Caco-2 (cell line): ENCODE data around the gene ANKLE2. TPM values are rescaled to one million over a fixed set of nuclear protein-coding genes. Genes with fewer than 3 reads are reported as not detected.

Source experiments
- BruUV-seq: library from RNA; stranded (reverse); fragments of 400-500 nt; replicated peaks from 2 replicates; lab custom pipeline; 2021; lab: Mats Ljungman, UMichigan
- CTCF ChIA-PET: fragments of 300-600 bp; sonication (Branson Sonifier 250); formaldehyde crosslinking; loops from one replicate; lab custom pipeline; 2022; ENCODE audit warnings: antibody characterized with exemption; lab: Charles Lee
- POLR2A ChIA-PET: fragments of 300-600 bp; sonication (Branson Sonifier 250); formaldehyde crosslinking; loops from one replicate; lab custom pipeline; 2022; ENCODE audit warnings: antibody characterized with exemption; lab: Charles Lee
- DNase-seq, 2 experiments: peaks; one replicate each; pipeline versions ENCODE4 v3.0.0 to v3.0.0-alpha.2; 2020 to 2022
- H3K27me3 ChIP-seq: replicated peaks from 2 replicates; pipeline ENCODE4 v1.6.0; 2011; ENCODE audit warnings: low read length; ENCODE audit not compliant: control insufficient read depth, insufficient read depth
- H3K36me3 ChIP-seq: 2 replicates; pipeline ENCODE4 v1.5.1; 2011; ENCODE audit warnings: low read length; ENCODE audit not compliant: control insufficient read depth, insufficient read depth
- H3K4me1 ChIP-seq: fragments of 250-450 bp; sonication (Bioruptor Pico); 2 replicates; pipeline ENCODE4 v1.5.1; 2020; ENCODE audit warnings: mild to moderate bottlenecking
- H3K4me3 ChIP-seq: 2 replicates; pipeline ENCODE4 v1.5.1; 2011; ENCODE audit warnings: low read depth, mild to moderate bottlenecking, control low read depth, low read length
- H3K9me3 ChIP-seq: fragments of 250-450 bp; sonication (Bioruptor Pico); 2 replicates; pipeline ENCODE4 v1.5.1; 2020; ENCODE audit warnings: mild to moderate bottlenecking, moderate library complexity
- H3K27ac Mint-ChIP-seq: one replicate; pipeline ENCODE4 v1.8.0; 2022; ENCODE audit warnings: mixed read lengths; ENCODE audit not compliant: unreplicated experiment
- H3K27me3 Mint-ChIP-seq: one replicate; pipeline ENCODE4 v1.8.0; 2022; ENCODE audit warnings: mixed read lengths; ENCODE audit not compliant: insufficient read depth, unreplicated experiment
- H3K36me3 Mint-ChIP-seq: one replicate; pipeline ENCODE4 v1.8.0; 2022; ENCODE audit warnings: mild to moderate bottlenecking, mixed read lengths; ENCODE audit not compliant: insufficient read depth, unreplicated experiment
- H3K4me1 Mint-ChIP-seq: one replicate; pipeline ENCODE4 v1.8.0; 2022; ENCODE audit warnings: low read depth, mixed read lengths; ENCODE audit not compliant: unreplicated experiment
- H3K4me3 Mint-ChIP-seq: one replicate; pipeline ENCODE4 v1.8.0; 2022; ENCODE audit warnings: mild to moderate bottlenecking, moderate library complexity, mixed read lengths; ENCODE audit not compliant: unreplicated experiment
- H3K9me3 Mint-ChIP-seq: one replicate; pipeline ENCODE4 v1.8.0; 2022; ENCODE audit warnings: mixed read lengths; ENCODE audit not compliant: unreplicated experiment
- CTCF ChIP-seq, 2 experiments: fragments of 200-600 bp in 1 of 2; IDR thresholded peaks; 1 replicate in 1 of 2; 2 replicates in 1 of 2; pipeline versions ENCODE4 v1.5.1 to v1.8.0; 2011 to 2022; ENCODE audit warnings: antibody characterized with exemption in 1 of 2, control low read depth in 1 of 2, inconsistent platforms in 1 of 2, low read depth in 1 of 2, low read length in 1 of 2, mild to moderate bottlenecking in 1 of 2, moderate library complexity in 1 of 2; ENCODE audit not compliant: insufficient read depth in 1 of 2, severe bottlenecking in 1 of 2, unreplicated experiment in 1 of 2
- intact Hi-C: fragments of 100-400 bp; cut with micrococcal nuclease; formaldehyde crosslinking; loops from one replicate; pipeline ENCODE4 v1.10.0; 2022; ENCODE audit not compliant: unreplicated experiment
- total RNA-seq: library from RNA; stranded (reverse); gene quantifications from 2 replicates; pipeline ENCODE4 v1.2.3, GENCODE V29; 2022

Gene ANKLE2
- total RNA-seq, 1 experiment from 2014 or later = 80.8 TPM

- DNase-seq = no peak
- Histone ChIP-seq H3K4me3 (no peak overlapping the region), H3K4me1 (no peaks in the 10 kb centered on the region), H3K27me3 (no peaks in the 10 kb centered on the region), H3K36me3 (peaks cover 1% of the 10 kb centered on the region; the same call in 1 of the 2 replicates), H3K9me3 (no peaks in the 10 kb centered on the region)
- intact Hi-C loops = no loop called here
- Mint-ChIP-seq H3K9me3 (no peaks in the 10 kb centered on the region), H3K36me3 (peaks cover 74% of the 10 kb centered on the region), H3K4me1 (no peaks in the 10 kb centered on the region), H3K27ac (no peak overlapping the region), H3K27me3 (no peaks in the 10 kb centered on the region), H3K4me3 (no peak overlapping the region)
- POLR2A ChIA-PET = no interaction called here
- TF ChIP-seq CTCF (IDR thresholded peaks at IDR 0.05; ENCODE audit: insufficient read depth in 1 of 2, low read depth in 1 of 2, low read length in 1 of 2, severe bottlenecking in 1 of 2, unreplicated experiment in 1 of 2) = no peak
- CTCF ChIA-PET = no interaction called here
- BruUV-seq = no TSS peak
Observed at GRCh38 chr12:132789099-132789471, 27.5 kb upstream of the ANKLE2 start.

GRCh38 chr12:132788375-132789098 lies 26.9 kb upstream of the ANKLE2 start:
- TF ChIP-seq CTCF (IDR thresholded peaks at IDR 0.05; ENCODE audit: insufficient read depth in 1 of 2, low read depth in 1 of 2, low read length in 1 of 2, severe bottlenecking in 1 of 2, unreplicated experiment in 1 of 2) = no peak
- H3K4me1 ChIP-seq = no peaks in the 10 kb centered on the region
- H3K36me3 Mint-ChIP-seq = peaks cover 73% of the 10 kb centered on the region
- ChIA-PET POLR2A (no interaction called here), CTCF (no interaction called here)
- H3K4me3 Mint-ChIP-seq = no peak overlapping the region
- no peaks in the 10 kb centered on the region for H3K27me3 Mint-ChIP-seq
- no peaks in the 10 kb centered on the region for H3K9me3 Mint-ChIP-seq
- no peaks in the 10 kb centered on the region for H3K9me3 ChIP-seq
- DNase-seq = no peak
- no peaks in the 10 kb centered on the region for H3K27me3 ChIP-seq
- H3K27ac Mint-ChIP-seq = no peak overlapping the region
- H3K36me3 ChIP-seq = peaks cover 1% of the 10 kb centered on the region; the same call in 1 of the 2 replicates
- BruUV-seq = no TSS peak
- H3K4me3 ChIP-seq = no peak overlapping the region
- intact Hi-C loops = no loop called here
- H3K4me1 Mint-ChIP-seq = no peaks in the 10 kb centered on the region

GRCh38 chr12:132787877-132788276 lies 26.2 kb upstream of the ANKLE2 start:
- Mint-ChIP-seq H3K27ac (no peak overlapping the region), H3K9me3 (no peaks in the 10 kb centered on the region), H3K27me3 (no peaks in the 10 kb centered on the region), H3K4me1 (no peaks in the 10 kb centered on the region), H3K4me3 (no peak overlapping the region), H3K36me3 (peaks cover 79% of the 10 kb centered on the region)
- POLR2A ChIA-PET = no interaction called here
- no peaks in the 10 kb centered on the region for H3K9me3 ChIP-seq
- H3K36me3 ChIP-seq = peaks cover 1% of the 10 kb centered on the region; the same call in 1 of the 2 replicates
- no peak for DNase-seq
- intact Hi-C loops = no loop called here
- no peak overlapping the region for H3K4me3 ChIP-seq
- CTCF ChIA-PET = no interaction called here
- no TSS peak for BruUV-seq
- no peaks in the 10 kb centered on the region for H3K4me1 ChIP-seq
- TF ChIP-seq CTCF (IDR thresholded peaks at IDR 0.05; ENCODE audit: insufficient read depth in 1 of 2, low read depth in 1 of 2, low read length in 1 of 2, severe bottlenecking in 1 of 2, unreplicated experiment in 1 of 2) = no peak
- no peaks in the 10 kb centered on the region for H3K27me3 ChIP-seq
